Measurements from ENCODE around the gene FSTL3.
"Not testable (repeated sequence)": the region's sequence is repeated elsewhere in the genome, so short reads cannot be mapped to it uniquely, and the experiment has no call there.

The FSTL3 gene

DNA sequence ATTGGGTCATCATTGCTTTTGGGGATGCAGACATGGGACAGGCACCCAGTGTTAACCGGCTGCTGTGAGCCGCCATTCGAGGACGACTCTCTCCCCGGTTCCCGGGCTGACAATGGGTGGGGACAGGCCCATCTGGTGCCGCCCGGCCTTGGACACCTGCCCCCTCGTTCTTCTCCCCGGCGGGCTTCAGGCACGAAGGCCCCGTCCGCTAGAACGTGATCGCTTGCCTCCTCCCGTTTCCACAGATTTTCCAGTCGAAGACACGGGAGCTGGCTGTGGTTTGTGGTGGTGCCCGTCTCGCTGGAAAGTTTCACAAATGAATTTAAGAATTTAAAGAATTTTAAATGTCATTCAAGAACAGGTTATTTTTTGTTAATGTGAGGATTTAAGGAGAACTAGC lies 34.6 kb downstream of the FSTL3 start:
- DNase-seq (ENCODE audit: low read depth, low spot score) = no peak

- DNase-seq (ENCODE audit: low read depth, low spot score) = no peak
Measured at GRCh38 chr19:711254-711653, 35.1 kb downstream of the FSTL3 start.

DNA sequence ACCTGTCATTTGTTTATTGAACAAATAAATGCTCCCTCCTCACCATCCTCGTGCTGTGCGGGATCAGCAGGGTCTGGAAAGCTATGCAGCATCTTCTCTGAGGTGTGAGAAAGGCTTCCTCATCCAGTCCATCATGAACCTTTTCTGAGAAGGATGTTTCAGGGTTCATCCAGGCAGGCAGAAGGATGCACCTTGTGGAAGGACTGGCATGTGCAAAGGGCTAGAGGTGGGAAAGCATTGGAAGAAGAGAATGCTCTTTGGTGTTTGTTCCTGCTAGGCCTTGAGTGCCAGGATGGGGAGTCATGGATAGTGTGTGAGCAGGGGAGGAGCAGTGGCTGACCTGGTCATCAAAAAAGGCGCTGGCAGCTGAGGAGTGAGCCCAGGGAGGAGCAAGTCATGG lies 39.2 kb downstream of the FSTL3 start:
- DNase-seq (ENCODE audit: low read depth, low spot score) = no peak

DNA sequence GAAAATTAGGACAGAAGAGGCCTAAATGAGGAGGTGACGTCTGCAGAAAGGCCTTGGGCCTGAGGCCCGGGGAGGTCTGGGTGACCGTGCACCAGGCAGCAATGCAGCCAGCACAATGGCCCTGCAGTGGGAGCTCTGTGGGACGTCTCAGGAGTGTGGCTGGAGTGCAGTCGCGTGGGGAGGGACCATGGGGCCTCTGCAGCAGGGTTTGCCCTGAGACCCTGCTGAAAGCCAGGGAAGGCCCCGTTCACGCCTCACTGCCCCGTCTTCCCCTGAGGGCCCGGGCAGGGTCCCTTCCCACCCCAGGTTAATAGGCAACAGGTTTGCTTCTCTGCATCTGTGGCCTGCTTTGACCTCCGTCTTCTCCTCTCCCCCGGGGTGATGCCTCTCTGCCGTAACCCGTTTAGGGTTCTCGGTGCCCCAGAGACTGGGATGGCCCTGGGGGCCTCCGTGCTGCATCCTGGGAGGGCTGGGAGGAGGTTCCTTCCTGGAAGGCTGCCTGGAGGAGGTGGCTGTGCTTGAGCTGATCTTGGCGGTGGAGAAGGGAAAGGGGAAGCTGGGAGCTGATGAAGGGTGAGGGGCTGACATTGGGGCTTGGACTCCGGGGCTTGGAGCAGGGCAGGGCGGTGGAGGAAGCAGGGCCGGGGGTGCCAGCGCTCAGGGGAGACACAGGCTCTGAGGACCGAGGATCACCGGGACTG lies 42.2 kb downstream of the FSTL3 start:
- no peak for DNase-seq (ENCODE audit: low read depth, low spot score)

DNA sequence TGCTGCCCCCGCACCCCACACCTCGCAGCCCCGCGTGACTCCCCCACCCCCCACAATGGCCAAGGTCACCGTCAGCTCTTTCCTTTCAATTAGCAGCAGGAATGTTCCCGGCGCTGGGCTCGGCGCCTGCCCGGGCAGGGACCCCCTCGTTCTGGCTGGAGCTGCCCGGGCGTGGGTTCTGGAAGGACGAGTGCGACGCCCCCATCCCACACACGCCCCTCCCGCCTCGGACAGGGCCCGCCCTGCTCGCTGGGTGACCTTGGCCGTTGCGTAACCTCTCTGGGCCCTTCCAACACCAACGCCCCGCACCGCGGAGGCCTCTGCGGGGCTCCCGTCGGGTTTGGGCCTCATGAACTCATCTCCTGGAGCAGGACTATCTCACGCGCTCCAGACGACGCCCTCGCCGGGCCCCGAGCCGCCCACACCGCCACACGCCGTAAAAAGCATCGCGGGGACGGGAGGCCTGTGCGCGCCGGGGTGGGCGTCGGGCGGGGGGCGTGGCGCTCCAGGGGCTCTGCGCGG lies 42.9 kb downstream of the FSTL3 start:
- DNase-seq (ENCODE audit: low read depth, low spot score) = no peak

GRCh38 chr19:719636-720344 lies 43.6 kb downstream of the FSTL3 start:
- no peak for DNase-seq (ENCODE audit: low read depth, low spot score)

DNA sequence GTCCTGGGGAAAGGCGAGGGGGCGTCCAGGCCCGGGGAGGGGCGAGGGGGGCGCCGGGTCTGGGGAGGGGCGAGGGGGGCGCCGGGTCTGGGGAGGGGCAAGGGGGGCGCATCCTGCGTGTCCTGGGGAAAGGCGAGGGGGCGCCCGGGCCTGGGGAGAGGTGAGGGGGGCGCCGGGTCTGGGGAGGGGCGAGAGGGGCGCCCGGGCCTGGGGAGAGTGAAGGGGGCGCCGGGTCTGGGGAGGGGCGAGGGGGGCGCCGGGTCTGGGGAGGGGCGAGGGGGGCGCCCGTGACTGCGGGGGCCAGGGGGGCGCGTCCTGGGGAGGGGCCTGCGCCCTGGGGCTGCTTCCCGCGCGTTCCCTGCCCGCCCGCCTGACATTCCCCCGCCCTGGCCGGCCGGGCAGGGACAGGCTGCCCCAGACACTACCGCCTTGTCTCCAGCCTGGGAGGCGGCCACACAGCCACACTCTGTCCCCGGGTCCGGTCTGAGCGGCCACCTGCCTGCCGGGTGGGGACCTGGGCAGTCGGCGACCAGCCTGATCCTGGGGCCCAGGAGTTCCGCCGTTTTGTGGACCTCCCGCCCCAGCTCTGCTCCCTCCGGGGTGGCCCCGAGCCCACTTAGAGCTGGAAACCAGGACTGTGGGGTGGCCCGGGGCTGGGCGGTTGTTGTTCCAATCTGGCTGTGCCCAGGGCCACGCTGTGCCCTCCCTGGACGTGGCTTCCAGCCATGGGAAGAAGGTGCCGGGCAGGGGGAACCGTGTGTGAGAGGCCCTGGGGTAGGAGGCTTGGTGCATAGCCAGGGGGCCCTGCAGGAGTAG lies 44.4 kb downstream of the FSTL3 start:
- no peak for DNase-seq (ENCODE audit: low read depth, low spot score)

- no peak for DNase-seq (ENCODE audit: low read depth, low spot score)
Measured at GRCh38 chr19:722553-723101, 46.4 kb downstream of the FSTL3 start.

DNA sequence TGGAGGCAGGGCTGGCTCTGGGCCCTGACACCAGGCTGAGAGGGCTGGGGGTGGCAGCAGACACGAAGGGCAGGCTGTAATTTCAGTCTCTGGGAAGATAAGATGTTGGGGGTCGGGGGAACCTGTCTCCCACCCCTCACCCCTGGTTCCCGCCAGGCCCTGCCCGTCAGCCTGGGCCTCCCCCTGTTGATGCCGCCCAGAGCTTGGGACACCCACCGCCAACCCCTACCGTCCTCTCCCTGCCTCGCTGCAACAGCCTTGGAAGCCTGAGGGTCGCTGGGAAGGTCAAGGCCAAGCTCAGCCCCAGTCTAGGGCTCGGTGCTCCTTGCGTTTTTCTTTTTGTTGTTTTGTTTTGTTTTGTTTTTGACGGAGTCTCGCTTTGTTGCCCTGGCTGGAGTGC lies 47.1 kb downstream of the FSTL3 start:
- DNase-seq (ENCODE audit: low read depth, low spot score) = no peak

DNA sequence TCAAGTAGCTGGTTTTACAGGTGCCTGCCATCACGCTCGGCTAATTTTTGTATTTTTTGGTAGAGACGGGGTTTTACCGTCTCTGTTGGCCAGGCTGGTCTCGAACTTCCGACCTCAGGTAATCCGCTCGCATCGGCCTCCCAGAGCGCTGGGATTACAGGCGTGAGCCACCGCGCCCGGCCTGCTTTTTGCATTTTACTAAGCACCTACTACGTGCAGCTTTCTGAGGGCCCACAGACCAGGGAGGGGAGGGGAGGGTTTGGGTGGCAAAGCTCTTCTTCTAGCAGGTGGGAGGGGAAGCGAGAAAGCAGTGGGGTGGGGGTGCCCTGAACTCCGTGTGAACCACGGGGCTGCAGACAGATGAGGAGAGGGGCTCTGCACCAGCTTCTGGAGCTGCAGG lies 47.5 kb downstream of the FSTL3 start:
- DNase-seq (ENCODE audit: low read depth, low spot score) = no peak

GRCh38 chr19:725461-726089 lies 49.4 kb downstream of the FSTL3 start:
- DNase-seq (ENCODE audit: low read depth, low spot score) = no peak

GRCh38 chr19:726993-727956 lies 51.1 kb downstream of the FSTL3 start:
- DNase-seq (ENCODE audit: low read depth, low spot score) = no peak

DNA sequence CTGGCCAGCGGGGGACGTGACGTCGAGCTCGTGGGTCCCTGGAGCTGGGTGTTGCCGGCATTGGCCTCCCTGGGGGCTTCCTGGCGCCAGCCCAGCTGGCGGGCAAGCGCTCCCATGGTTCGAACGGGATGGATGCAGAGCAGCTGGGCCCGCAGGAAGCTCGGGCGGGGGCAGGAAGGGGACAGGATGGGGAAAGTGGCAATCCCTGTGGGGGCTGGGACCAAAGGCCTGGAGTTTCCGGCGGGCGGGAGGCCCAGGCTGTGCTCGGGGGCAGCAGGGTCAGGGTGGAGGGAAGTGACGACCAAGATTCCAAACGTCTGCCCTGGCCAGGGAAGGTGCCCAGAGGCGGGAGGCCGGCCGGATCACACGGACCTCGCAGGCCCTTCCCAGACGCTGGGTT lies 51.8 kb downstream of the FSTL3 start:
- no peak for DNase-seq (ENCODE audit: low read depth, low spot score)

GRCh38 chr19:729564-729963 lies 53.4 kb downstream of the FSTL3 start:
- DNase-seq (ENCODE audit: low read depth, low spot score) = not testable (repeated sequence)

GRCh38 chr19:729965-730668 lies 53.9 kb downstream of the FSTL3 start:
- DNase-seq (ENCODE audit: low read depth, low spot score) = no peak

GRCh38 chr19:731000-731399 lies 54.8 kb downstream of the FSTL3 start:
- no peak for DNase-seq (ENCODE audit: low read depth, low spot score)

- DNase-seq (ENCODE audit: low read depth, low spot score) = no peak
Measured at GRCh38 chr19:732148-733069, 56.2 kb downstream of the FSTL3 start.

Measured in iPS DF 19.7 (cell line).